Smooth muscle cell (in vitro differentiated cells): ENCODE results near the gene USP10. TPM values are rescaled to one million over a fixed set of nuclear protein-coding genes. Genes with fewer than 3 reads are reported as not detected.
A peak's percentile ranks its signal among the peaks of the same experiment; 100 is the strongest.

Experiments used
- DNase-seq: peaks from one replicate; lab custom pipeline; 2025; ENCODE audit not compliant: unreplicated experiment; lab: John Stamatoyannopoulos, UW
- H2AFZ ChIP-seq: fragments of 200-600 bp; sonication (generic); 2 replicates; pipeline ENCODE4 v1.6.0; 2016; ENCODE audit warnings: antibody characterized with exemption, low read depth, mild to moderate bottlenecking
- H3F3A ChIP-seq: fragments of 200-600 bp; sonication (generic); 2 replicates; pipeline ENCODE4 v1.6.0; 2017; ENCODE audit warnings: antibody characterized with exemption, low read depth
- H3K27ac ChIP-seq: fragments of 200-600 bp; sonication (generic); 2 replicates; pipeline ENCODE4 v1.5.1; 2016; ENCODE audit warnings: low read depth, mild to moderate bottlenecking
- H3K27me3 ChIP-seq: fragments of 200-600 bp; sonication (generic); 2 replicates; pipeline ENCODE4 v1.6.1; 2016; ENCODE audit warnings: low read depth, mild to moderate bottlenecking
- H3K36me3 ChIP-seq: fragments of 200-600 bp; sonication (generic); 2 replicates; pipeline ENCODE4 v1.5.1; 2016; ENCODE audit warnings: low read depth
- H3K4me1 ChIP-seq: fragments of 200-600 bp; sonication (generic); 2 replicates; pipeline ENCODE4 v1.5.1; 2016; ENCODE audit warnings: low read depth
- H3K4me2 ChIP-seq: fragments of 200-600 bp; sonication (generic); 2 replicates; pipeline ENCODE4 v1.6.0; 2016; ENCODE audit warnings: mild to moderate bottlenecking
- H3K4me3 ChIP-seq: fragments of 200-600 bp; sonication (generic); 2 replicates; pipeline ENCODE4 v1.5.1; 2016; ENCODE audit warnings: mild to moderate bottlenecking
- H3K79me2 ChIP-seq: fragments of 200-600 bp; sonication (generic); 2 replicates; pipeline ENCODE4 v1.6.0; 2016; ENCODE audit warnings: low read depth, mild to moderate bottlenecking
- H3K9ac ChIP-seq: fragments of 200-600 bp; sonication (generic); 2 replicates; pipeline ENCODE4 v1.6.0; 2016; ENCODE audit warnings: low read depth
- H3K9me3 ChIP-seq: fragments of 200-600 bp; sonication (generic); replicated peaks from 2 replicates; pipeline ENCODE4 v1.5.1; 2016; ENCODE audit warnings: low read depth
- H4K20me1 ChIP-seq: fragments of 200-600 bp; sonication (generic); 2 replicates; pipeline ENCODE4 v1.6.0; 2016; ENCODE audit warnings: low read depth
- WGBS: methylation state at CpG from one replicate; pipeline ENCODE4 v1.1.7; 2016; ENCODE audit warnings: low lambda C conversion rate; 5-methylcytosine and 5-hydroxymethylcytosine counted together
- polyA plus RNA-seq: library from polyadenylated mRNA; unstranded; fragments of >200 nt; fragmentation: Nextera tagmentation; extraction: Ambion mirVana; gene quantifications from 2 replicates; pipeline ENCODE4 v1.2.1, GENCODE V29; 2016
- total RNA-seq: library from RNA; depleted of rRNA; stranded (reverse); fragments of >200 nt; gene quantifications from 2 replicates; pipeline ENCODE4 v1.2.3, GENCODE V29; 2014
- TF ChIP-seq, protein P1 (sequence below): fragments of 200-600 bp; sonication (generic); IDR thresholded peaks from 2 replicates; pipeline ENCODE4 v1.5.1; 2017; ENCODE audit warnings: borderline replicate concordance, mild to moderate bottlenecking, antibody characterized with exemption; ENCODE audit not compliant: insufficient read depth, poor library complexity, severe bottlenecking

USP10 gene
- total and polyA plus RNA-seq, 2 experiments from 2014 or later = 52.5 to 56.1 TPM

DNA sequence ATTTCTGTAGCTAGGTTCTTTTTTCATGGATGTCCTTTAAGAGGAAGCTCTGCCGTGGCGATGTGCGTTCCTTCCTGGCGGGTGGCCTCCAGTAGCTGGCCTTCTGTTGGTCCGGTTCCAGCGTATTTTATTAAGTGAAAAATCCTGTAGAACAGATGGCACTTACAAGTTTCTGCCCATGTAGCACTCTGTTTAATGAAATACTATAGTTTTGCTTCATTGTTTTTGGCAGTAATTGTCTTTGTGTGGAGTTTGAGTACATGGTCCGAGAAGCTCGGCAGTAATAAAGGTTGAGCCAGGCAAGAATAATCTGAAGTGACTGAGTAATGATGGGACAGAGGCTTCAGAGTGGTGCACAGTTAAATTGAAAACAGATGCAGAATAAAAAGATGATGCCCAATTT is 20.4 kb downstream of the USP10 start:
- Histone ChIP-seq H3K79me2 (peaks cover 97% of the 10 kb centered on the region), H2AFZ (no peak overlapping the region), H3K4me2 (no peak overlapping the region), H3K9ac (no peak overlapping the region), H3K27ac (no peak overlapping the region), H3K36me3 (no peaks in the 10 kb centered on the region), H3F3A (no peaks in the 10 kb centered on the region), H3K9me3 (no peaks in the 10 kb centered on the region), H4K20me1 (peaks cover 97% of the 10 kb centered on the region), H3K27me3 (no peaks in the 10 kb centered on the region), H3K4me3 (no peak overlapping the region), H3K4me1 (no peaks in the 10 kb centered on the region)
- 85% methylated on average over 8 of the region's 8 CpGs for WGBS
- DNase-seq = no peak
- TF ChIP-seq, protein P1, sequence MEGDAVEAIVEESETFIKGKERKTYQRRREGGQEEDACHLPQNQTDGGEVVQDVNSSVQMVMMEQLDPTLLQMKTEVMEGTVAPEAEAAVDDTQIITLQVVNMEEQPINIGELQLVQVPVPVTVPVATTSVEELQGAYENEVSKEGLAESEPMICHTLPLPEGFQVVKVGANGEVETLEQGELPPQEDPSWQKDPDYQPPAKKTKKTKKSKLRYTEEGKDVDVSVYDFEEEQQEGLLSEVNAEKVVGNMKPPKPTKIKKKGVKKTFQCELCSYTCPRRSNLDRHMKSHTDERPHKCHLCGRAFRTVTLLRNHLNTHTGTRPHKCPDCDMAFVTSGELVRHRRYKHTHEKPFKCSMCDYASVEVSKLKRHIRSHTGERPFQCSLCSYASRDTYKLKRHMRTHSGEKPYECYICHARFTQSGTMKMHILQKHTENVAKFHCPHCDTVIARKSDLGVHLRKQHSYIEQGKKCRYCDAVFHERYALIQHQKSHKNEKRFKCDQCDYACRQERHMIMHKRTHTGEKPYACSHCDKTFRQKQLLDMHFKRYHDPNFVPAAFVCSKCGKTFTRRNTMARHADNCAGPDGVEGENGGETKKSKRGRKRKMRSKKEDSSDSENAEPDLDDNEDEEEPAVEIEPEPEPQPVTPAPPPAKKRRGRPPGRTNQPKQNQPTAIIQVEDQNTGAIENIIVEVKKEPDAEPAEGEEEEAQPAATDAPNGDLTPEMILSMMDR = no peak

DNA sequence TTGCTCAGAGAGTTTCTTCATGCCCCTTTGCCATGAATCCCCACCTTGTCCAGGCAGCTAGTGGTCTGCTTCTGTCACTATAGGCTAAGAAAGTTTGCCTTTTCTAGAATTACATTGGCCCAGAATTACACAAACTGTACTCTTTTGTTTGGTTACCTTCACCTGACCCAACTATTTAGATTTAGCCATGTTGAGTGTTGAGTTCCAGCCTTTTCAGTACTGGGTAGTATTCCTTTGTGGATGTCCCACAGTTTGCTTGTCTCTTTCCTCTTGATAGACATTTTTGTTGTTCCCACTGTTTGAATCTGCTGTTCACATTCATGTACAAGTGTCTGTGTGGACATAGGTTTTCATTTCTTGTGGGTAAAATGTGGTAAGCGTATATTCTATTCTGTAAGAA is 22.3 kb downstream of the USP10 start:
- H3K4me1 ChIP-seq = peaks cover 13% of the 10 kb centered on the region
- WGBS = 100% methylated on average over 1 of the region's 1 CpG
- peaks cover 96% of the 10 kb centered on the region for H3K79me2 ChIP-seq
- no peak overlapping the region for H3K9ac ChIP-seq
- peaks cover 94% of the 10 kb centered on the region for H4K20me1 ChIP-seq
- no peaks in the 10 kb centered on the region for H3F3A ChIP-seq
- no peak overlapping the region for H2AFZ ChIP-seq
- H3K27me3 ChIP-seq = no peaks in the 10 kb centered on the region
- H3K9me3 ChIP-seq = no peaks in the 10 kb centered on the region
- H3K4me3 ChIP-seq = no peak overlapping the region
- H3K4me2 ChIP-seq = no peak overlapping the region
- no peak overlapping the region for H3K27ac ChIP-seq
- TF ChIP-seq, protein P1 = no peak
- no peaks in the 10 kb centered on the region for H3K36me3 ChIP-seq
- DNase-seq = no peak

DNA sequence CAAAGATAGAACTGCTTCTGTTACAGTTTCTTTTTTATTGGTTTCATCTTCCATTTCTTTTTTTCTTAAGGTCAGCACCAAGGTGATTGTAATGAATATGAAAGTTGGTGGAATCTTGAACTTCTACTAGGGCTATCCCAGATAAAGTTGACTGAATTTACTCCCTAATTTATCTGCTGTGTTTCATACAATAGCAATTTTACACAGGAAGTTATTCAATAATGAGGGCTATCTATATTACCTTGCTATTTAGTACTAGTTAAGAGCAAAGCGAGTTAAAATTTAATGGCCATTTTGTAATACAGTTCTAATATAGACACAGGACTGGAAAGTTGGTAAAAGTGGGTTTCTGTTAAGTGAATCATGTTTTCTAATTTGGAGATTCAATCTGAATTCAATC is 24.1 kb downstream of the USP10 start:
- H3K36me3 ChIP-seq = no peaks in the 10 kb centered on the region
- no peak overlapping the region for H3K4me2 ChIP-seq
- H3K9me3 ChIP-seq = no peaks in the 10 kb centered on the region
- H3K4me3 ChIP-seq = no peak overlapping the region
- 93% methylated on average over 1 of the region's 1 CpG for WGBS
- H2AFZ ChIP-seq = no peak overlapping the region
- peaks cover 13% of the 10 kb centered on the region for H3K4me1 ChIP-seq
- H4K20me1 ChIP-seq = peaks cover 76% of the 10 kb centered on the region
- H3F3A ChIP-seq = no peaks in the 10 kb centered on the region
- peaks cover 96% of the 10 kb centered on the region for H3K79me2 ChIP-seq
- no peak for DNase-seq
- H3K27ac ChIP-seq = peak overlapping the region; percentile 43
- TF ChIP-seq, protein P1 = no peak
- H3K9ac ChIP-seq = no peak overlapping the region
- no peaks in the 10 kb centered on the region for H3K27me3 ChIP-seq

DNA sequence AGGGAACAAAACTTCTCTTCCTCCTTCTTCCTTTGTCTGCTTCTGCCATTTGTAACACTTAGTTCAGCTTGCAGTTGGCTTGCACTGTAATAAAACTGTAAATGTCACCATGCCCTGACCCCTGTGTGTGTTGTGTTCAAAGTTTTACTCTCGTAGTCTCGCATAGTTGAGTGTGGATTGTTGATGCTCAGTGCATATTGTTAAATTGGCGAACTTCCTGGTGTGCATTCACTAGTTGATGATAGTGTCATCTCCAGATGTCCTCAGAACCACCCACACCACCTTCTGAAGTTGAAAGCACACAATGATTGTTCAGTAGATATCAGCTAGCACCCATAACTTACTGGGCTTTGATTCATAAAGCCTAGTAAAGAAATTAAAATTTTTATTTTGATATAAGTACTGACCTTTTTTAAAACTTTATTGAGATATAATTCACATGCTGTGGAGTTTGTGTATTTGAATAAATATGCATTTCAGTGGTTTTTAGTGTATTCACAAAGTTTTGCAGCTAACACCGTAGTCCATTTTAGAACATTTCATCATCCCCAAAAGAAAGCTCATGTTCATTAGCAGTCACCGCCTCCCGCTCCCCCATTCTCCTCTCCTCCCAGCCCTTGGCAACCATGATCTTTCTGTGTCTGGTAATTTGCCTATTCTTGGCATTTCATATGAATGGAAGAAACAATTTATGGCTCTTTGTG is 25.0 kb downstream of the USP10 start:
- Histone ChIP-seq H3K4me2 (peak overlapping the region; percentile 9), H3F3A (peaks cover 6% of the 10 kb centered on the region), H3K36me3 (no peaks in the 10 kb centered on the region), H3K9ac (no peak overlapping the region), H3K4me1 (peaks cover 19% of the 10 kb centered on the region), H3K79me2 (peaks cover 96% of the 10 kb centered on the region), H3K4me3 (no peak overlapping the region), H3K27ac (peak overlapping the region; percentile 43), H2AFZ (no peak overlapping the region), H4K20me1 (peaks cover 68% of the 10 kb centered on the region), H3K27me3 (no peaks in the 10 kb centered on the region), H3K9me3 (no peaks in the 10 kb centered on the region)
- WGBS = 56% methylated on average over 6 of the region's 6 CpGs
- DNase-seq = no peak
- TF ChIP-seq, protein P1 = no peak
